Activated B cell treated with CpG ODN at 0.5 μM for 24 hours (primary cell): Measurements from ENCODE around the gene SYT9. TPM values are rescaled to one million over a fixed set of nuclear protein-coding genes. Genes with fewer than 3 reads are reported as not detected.

ENCODE experiments used
- ATAC-seq: fragments of 200-7000 bp; cut with Tn5 transposase; one replicate; pipeline ENCODE4 v1.10.0; 2021; ENCODE audit warnings: low read depth, mild to moderate bottlenecking, moderate library complexity
- CTCF ChIA-PET: fragments of 350-600 bp; sonication (Branson Sonifier 250); formaldehyde crosslinking; loops from one replicate; lab custom pipeline; 2021; ENCODE audit warnings: antibody characterized with exemption; lab: Charles Lee
- POLR2A ChIA-PET: fragments of 350-600 bp; sonication (Branson Sonifier 250); formaldehyde crosslinking; loops from one replicate; lab custom pipeline; 2021; ENCODE audit warnings: antibody characterized with exemption; lab: Charles Lee
- DNase-seq: peaks from one replicate; pipeline ENCODE4 v3.0.0; 2022
- H3K27ac Mint-ChIP-seq: one replicate; pipeline ENCODE4 v1.8.0; 2020; ENCODE audit warnings: mixed read lengths
- H3K27me3 Mint-ChIP-seq: one replicate; pipeline ENCODE4 v1.8.0; 2021; ENCODE audit warnings: mixed read lengths
- H3K36me3 Mint-ChIP-seq: one replicate; pipeline ENCODE4 v1.8.0; 2021; ENCODE audit warnings: low read depth, mixed read lengths
- H3K4me1 Mint-ChIP-seq: one replicate; pipeline ENCODE4 v1.8.0; 2021; ENCODE audit warnings: mixed read lengths
- H3K4me3 Mint-ChIP-seq: one replicate; pipeline ENCODE4 v1.8.0; 2020; ENCODE audit warnings: mild to moderate bottlenecking, mixed read lengths
- H3K9me3 Mint-ChIP-seq: one replicate; pipeline ENCODE4 v1.8.0; 2020; ENCODE audit warnings: mixed read lengths
- intact Hi-C: fragments of 100-400 bp; cut with micrococcal nuclease; formaldehyde crosslinking; loops from one replicate; pipeline ENCODE4 v1.15.1; 2024
- total RNA-seq: library from RNA; stranded (reverse); gene quantifications from 2 replicates; pipeline ENCODE4 v1.2.3, GENCODE V29; 2022
- TF ChIP-seq, protein P1 (sequence below): fragments of 200-600 bp; IDR thresholded peaks from one replicate; pipeline ENCODE4 v1.8.0; 2022; ENCODE audit warnings: antibody characterized with exemption, mild to moderate bottlenecking

The SYT9 gene
- total RNA-seq, 1 donor from 2014 or later = not detected

GRCh38 chr11:7486781-7487140 is 235.1 kb downstream of the SYT9 start:
- peaks cover 8% of the 10 kb centered on the region for H3K36me3 Mint-ChIP-seq
- H3K4me1 Mint-ChIP-seq = no peaks in the 10 kb centered on the region
- H3K27me3 Mint-ChIP-seq = no peaks in the 10 kb centered on the region
- TF ChIP-seq, protein P1, sequence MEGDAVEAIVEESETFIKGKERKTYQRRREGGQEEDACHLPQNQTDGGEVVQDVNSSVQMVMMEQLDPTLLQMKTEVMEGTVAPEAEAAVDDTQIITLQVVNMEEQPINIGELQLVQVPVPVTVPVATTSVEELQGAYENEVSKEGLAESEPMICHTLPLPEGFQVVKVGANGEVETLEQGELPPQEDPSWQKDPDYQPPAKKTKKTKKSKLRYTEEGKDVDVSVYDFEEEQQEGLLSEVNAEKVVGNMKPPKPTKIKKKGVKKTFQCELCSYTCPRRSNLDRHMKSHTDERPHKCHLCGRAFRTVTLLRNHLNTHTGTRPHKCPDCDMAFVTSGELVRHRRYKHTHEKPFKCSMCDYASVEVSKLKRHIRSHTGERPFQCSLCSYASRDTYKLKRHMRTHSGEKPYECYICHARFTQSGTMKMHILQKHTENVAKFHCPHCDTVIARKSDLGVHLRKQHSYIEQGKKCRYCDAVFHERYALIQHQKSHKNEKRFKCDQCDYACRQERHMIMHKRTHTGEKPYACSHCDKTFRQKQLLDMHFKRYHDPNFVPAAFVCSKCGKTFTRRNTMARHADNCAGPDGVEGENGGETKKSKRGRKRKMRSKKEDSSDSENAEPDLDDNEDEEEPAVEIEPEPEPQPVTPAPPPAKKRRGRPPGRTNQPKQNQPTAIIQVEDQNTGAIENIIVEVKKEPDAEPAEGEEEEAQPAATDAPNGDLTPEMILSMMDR = no peak
- no peak overlapping the region for H3K27ac Mint-ChIP-seq
- no peaks in the 10 kb centered on the region for H3K9me3 Mint-ChIP-seq
- ChIA-PET POLR2A (no interaction called here), CTCF (interaction anchor here (0.6 kb wide), 1 partner anchor 34 kb away, joined by 3 read pairs; no protein-coding TSS in a partner anchor)
- intact Hi-C loops = no loop called here
- ATAC-seq (no peak), DNase-seq (no peak)
- no peak overlapping the region for H3K4me3 Mint-ChIP-seq

DNA sequence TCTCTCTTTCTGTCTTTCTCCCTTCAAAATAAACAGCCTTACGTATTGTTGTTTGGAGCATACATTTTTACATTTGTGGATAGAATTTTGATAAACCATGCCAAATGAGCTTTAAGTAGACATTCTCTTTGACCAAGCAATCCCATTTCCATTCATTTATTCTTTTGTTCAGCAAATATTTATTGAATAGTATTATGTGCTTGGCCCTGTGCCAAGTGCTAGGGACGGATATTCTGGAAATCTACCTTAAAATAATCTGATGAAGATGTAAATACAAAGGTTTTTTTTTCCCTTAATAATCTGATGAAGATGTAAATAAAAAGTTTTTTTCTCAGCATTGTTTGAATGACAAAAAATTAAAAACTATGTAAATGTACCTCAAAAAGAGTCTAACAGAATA is 235.7 kb downstream of the SYT9 start:
- ATAC-seq (no peak), DNase-seq (no peak)
- intact Hi-C loops = no loop called here
- Mint-ChIP-seq H3K4me3 (no peak overlapping the region), H3K27me3 (no peaks in the 10 kb centered on the region), H3K9me3 (no peaks in the 10 kb centered on the region), H3K27ac (no peak overlapping the region), H3K4me1 (peaks cover 6% of the 10 kb centered on the region), H3K36me3 (peaks cover 8% of the 10 kb centered on the region)
- CTCF ChIA-PET = interaction anchor here (0.6 kb wide), 1 partner anchor 34 kb away, joined by 3 read pairs; no protein-coding TSS in a partner anchor
- TF ChIP-seq, protein P1 = no peak
- POLR2A ChIA-PET = no interaction called here

DNA sequence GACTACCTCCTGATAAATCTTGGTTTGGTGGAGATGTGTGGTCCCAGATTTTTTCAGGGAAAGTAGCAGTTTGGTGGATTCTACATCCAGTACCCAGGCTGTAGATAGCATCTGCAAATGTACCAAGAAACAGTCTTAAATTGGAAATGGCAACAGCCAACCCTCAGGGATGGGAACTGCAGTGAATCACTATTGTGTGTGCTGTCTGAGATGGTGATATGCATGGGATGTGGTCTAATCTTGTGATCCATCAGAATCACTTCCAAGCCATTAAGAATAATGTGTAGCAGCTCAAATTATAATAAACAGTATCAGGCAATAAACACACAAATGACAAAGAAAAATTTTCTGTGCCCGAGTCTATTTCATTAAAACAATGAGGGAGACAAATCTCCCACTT is 237.0 kb downstream of the SYT9 start:
- no peak overlapping the region for H3K27ac Mint-ChIP-seq
- POLR2A ChIA-PET = no interaction called here
- peaks cover 19% of the 10 kb centered on the region for H3K4me1 Mint-ChIP-seq
- peaks cover 8% of the 10 kb centered on the region for H3K36me3 Mint-ChIP-seq
- H3K4me3 Mint-ChIP-seq = no peak overlapping the region
- CTCF ChIA-PET = no interaction called here
- no peaks in the 10 kb centered on the region for H3K9me3 Mint-ChIP-seq
- TF ChIP-seq, protein P1 = no peak
- DNase-seq (no peak), ATAC-seq (no peak)
- no peaks in the 10 kb centered on the region for H3K27me3 Mint-ChIP-seq
- intact Hi-C loops = no loop called here

- POLR2A ChIA-PET = no interaction called here
- intact Hi-C loops = no loop called here
- Mint-ChIP-seq H3K27ac (no peak overlapping the region), H3K4me1 (peaks cover 26% of the 10 kb centered on the region), H3K36me3 (peaks cover 8% of the 10 kb centered on the region), H3K4me3 (no peak overlapping the region), H3K27me3 (no peaks in the 10 kb centered on the region), H3K9me3 (no peaks in the 10 kb centered on the region)
- DNase-seq (no peak), ATAC-seq (no peak)
- TF ChIP-seq, protein P1 = no peak
- CTCF ChIA-PET = no interaction called here
Measured at GRCh38 chr11:7489376-7489775, 237.7 kb downstream of the SYT9 start.

- ATAC-seq (no peak), DNase-seq (no peak)
- POLR2A ChIA-PET = interaction anchor here (0.6 to 1.6 kb wide), 3 partner anchors 9 to 35 kb away, joined by 3 to 4 read pairs (median 4); partner anchors contain the start of gene PPFIBP2
- intact Hi-C loops = loop anchor here (10.0 kb wide), 1 partner anchor 1025 kb away; no protein-coding TSS in a partner anchor
- CTCF ChIA-PET = interaction anchor here (1.6 kb wide), 1 partner anchor 23 kb away, joined by 5 read pairs; no protein-coding TSS in a partner anchor
- no peaks in the 10 kb centered on the region for H3K9me3 Mint-ChIP-seq
- H3K27me3 Mint-ChIP-seq = no peaks in the 10 kb centered on the region
- TF ChIP-seq, protein P1 = no peak
- no peak overlapping the region for H3K27ac Mint-ChIP-seq
- no peak overlapping the region for H3K4me3 Mint-ChIP-seq
- peaks cover 8% of the 10 kb centered on the region for H3K36me3 Mint-ChIP-seq
- peaks cover 33% of the 10 kb centered on the region for H3K4me1 Mint-ChIP-seq
Measured at GRCh38 chr11:7490054-7490453, 238.3 kb downstream of the SYT9 start.
